Activated CD4-positive, alpha-beta T cell treated with anti-CD3 and anti-CD28 coated beads, Interleukin-2, amount 10 ng/mL, durations not matched to agents 24 days and 14 days (primary cell): ENCODE data around the gene ATM. TPM values are rescaled to one million over a fixed set of nuclear protein-coding genes. Genes with fewer than 3 reads are reported as not detected.
"Not testable (repeated sequence)": the region's sequence is repeated elsewhere in the genome, so short reads cannot be mapped to it uniquely, and the experiment has no call there.

ENCODE experiments used
- DNase-seq: peaks from one replicate; pipeline ENCODE4 v3.0.0; 2022
- H3K27ac Mint-ChIP-seq: one replicate; pipeline ENCODE4 v1.8.0; 2022; ENCODE audit warnings: mild to moderate bottlenecking, mixed read lengths
- H3K27me3 Mint-ChIP-seq: one replicate; pipeline ENCODE4 v1.8.0; 2022; ENCODE audit warnings: mixed read lengths
- H3K36me3 Mint-ChIP-seq: one replicate; pipeline ENCODE4 v1.8.0; 2022; ENCODE audit warnings: low read depth, mild to moderate bottlenecking, mixed read lengths
- H3K4me1 Mint-ChIP-seq: one replicate; pipeline ENCODE4 v1.8.0; 2021; ENCODE audit warnings: mixed read lengths
- H3K4me3 Mint-ChIP-seq: one replicate; pipeline ENCODE4 v1.8.0; 2022; ENCODE audit warnings: mild to moderate bottlenecking, moderate library complexity, mixed read lengths
- H3K9me3 Mint-ChIP-seq: one replicate; pipeline ENCODE4 v1.8.0; 2021; ENCODE audit warnings: mixed read lengths
- intact Hi-C: fragments of 100-400 bp; cut with micrococcal nuclease; formaldehyde crosslinking; loops from one replicate; pipeline ENCODE4 v1.15.1; 2023
- total RNA-seq: library from RNA; stranded (reverse); gene quantifications from 2 replicates; pipeline ENCODE4 v1.2.3, GENCODE V29; 2022

ATM gene
- total RNA-seq, 1 donor from 2014 or later = 42.5 TPM

DNA sequence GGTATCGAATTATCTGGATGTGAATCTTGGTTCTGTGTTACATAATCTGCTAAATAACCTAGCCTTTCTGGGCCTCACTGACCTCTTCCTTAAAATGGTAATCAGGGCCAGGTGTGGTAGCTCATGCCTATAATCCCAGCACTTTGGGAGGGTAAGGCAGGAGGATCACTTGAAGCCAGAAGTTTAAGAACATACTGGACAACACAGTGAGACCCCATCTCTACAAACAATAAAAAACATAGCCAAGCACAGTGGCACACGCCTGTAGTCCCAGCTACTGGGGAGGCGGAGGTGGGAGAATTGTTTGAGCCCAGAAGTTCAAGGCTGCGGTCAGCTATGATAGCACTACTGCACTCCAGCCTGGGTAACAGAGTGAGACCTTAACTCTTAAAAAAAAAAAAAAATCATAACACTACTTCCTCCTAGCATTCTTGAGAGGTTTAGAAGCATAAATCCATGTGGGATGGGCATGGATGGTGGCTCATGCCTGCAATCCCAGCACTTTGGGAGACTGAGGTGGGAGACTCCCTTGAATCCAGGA is 171.9 kb downstream of the ATM start:
- intact Hi-C loops = no loop called here
- H3K4me3 Mint-ChIP-seq = no peak overlapping the region
- H3K4me1 Mint-ChIP-seq = no peaks in the 10 kb centered on the region
- H3K9me3 Mint-ChIP-seq = no peaks in the 10 kb centered on the region
- H3K27ac Mint-ChIP-seq = no peak overlapping the region
- no peaks in the 10 kb centered on the region for H3K27me3 Mint-ChIP-seq
- H3K36me3 Mint-ChIP-seq = no peaks in the 10 kb centered on the region
- no peak for DNase-seq

DNA sequence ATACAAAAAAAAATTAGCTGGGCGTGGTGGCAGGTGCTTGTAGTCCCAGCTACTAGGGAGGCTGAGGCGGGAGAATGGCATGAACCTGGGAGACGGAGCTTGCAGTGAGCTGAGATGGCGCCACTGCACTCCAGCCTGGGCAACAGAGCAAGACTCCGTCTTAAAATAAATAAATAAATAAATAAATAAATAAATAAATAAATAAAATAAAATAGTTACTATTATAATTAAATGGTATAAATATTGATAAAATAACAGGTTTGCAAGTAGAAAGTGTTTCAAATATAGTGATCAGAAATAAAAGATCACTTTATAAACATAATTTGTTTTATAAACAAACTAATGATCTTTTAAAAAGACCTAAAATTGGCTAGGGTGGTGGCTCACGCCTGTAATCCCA is 173.8 kb downstream of the ATM start:
- H3K4me3 Mint-ChIP-seq, H3K36me3 Mint-ChIP-seq: not testable (repeated sequence)

DNA sequence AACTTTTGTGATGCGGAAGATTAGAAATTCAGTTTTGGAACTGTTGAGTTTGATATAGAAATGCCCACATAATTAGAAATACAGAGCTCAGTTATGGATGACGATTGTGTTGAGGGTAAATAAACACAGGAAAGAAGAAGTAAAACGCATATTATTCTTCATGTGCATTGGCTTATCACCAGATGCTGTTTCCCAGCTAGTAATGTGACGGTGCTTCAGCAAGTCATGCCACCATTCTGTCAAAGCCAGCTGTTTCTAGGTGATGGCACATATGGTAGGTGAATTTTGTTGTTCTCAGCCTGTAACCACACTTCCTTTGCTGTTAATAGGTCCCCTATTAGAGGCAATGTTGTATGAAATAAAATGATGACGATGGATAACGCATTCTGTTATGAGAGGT is 175.6 kb downstream of the ATM start:
- no peaks in the 10 kb centered on the region for H3K9me3 Mint-ChIP-seq
- DNase-seq = no peak
- H3K27ac Mint-ChIP-seq = no peak overlapping the region
- intact Hi-C loops = no loop called here
- H3K36me3 Mint-ChIP-seq = no peaks in the 10 kb centered on the region
- no peaks in the 10 kb centered on the region for H3K4me1 Mint-ChIP-seq
- H3K27me3 Mint-ChIP-seq = no peaks in the 10 kb centered on the region
- H3K4me3 Mint-ChIP-seq = no peak overlapping the region

More for the DNA sequence above, 173.8 kb downstream of the ATM start:
- intact Hi-C loops, H3K9me3 Mint-ChIP-seq, H3K27me3 Mint-ChIP-seq, H3K4me1 Mint-ChIP-seq, H3K27ac Mint-ChIP-seq, DNase-seq: not testable (repeated sequence)

DNA sequence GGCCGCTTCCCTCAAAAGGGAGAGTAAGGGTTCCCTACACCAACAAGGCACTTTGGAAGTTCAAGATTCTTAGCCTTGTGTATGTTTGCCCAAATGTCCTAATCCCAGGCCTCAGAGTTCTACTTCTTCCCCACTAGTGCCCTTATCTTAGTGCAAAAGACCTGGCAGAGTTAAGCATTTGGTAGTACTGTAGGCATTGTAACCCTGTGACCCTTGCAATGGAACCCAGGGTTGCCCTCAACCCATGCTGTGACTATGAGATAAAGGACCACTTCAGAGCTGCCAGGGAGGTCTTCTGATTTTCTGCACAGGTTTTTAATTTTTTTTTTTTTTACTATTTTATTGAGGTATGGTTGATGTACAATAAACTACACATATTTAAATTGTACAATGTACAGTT is 179.4 kb downstream of the ATM start:
- Mint-ChIP-seq H3K27ac (no peak overlapping the region), H3K9me3 (no peaks in the 10 kb centered on the region), H3K36me3 (no peaks in the 10 kb centered on the region), H3K4me3 (no peak overlapping the region), H3K27me3 (no peaks in the 10 kb centered on the region), H3K4me1 (no peaks in the 10 kb centered on the region)
- DNase-seq = no peak
- intact Hi-C loops = no loop called here

DNA sequence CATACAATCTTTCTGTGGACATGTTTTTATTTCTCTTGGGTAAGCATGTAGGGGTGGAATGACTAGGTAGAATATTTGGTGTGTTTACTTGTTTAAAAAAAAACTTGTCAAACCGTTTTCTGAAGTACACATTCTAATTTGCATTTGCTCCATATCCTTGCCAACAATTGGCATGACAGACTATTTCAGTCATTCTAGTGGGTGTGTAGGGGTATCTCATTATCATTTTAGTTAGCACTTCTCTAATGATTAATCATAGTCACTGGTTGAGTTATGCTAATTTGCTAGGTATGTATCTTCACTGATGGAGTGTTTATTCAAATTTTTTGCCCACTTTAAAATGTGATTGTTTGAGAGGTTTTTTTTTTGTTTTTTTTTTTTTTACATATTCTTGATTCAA is 180.2 kb downstream of the ATM start:
- intact Hi-C loops = no loop called here
- Mint-ChIP-seq H3K27ac (no peak overlapping the region), H3K27me3 (no peaks in the 10 kb centered on the region), H3K4me1 (no peaks in the 10 kb centered on the region), H3K4me3 (no peak overlapping the region), H3K36me3 (no peaks in the 10 kb centered on the region), H3K9me3 (no peaks in the 10 kb centered on the region)
- DNase-seq = no peak

DNA sequence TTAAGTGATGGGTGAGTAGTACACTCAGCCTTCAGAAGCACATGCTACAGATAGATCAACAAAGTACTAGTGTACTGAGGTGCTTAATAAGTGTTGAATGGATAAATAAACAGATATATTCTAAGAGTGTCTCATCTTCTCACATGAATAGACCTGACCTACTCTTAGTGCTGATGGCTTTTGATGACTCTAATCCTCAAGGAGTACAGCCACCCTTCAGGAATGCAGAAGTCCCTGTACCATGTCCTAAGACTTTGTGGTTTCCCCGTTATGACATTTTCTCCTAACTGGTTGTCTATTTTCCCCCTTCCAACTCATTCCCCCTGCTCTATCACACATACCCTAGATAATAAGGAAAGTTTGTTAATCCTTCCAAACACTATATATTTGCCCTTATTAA is 182.8 kb downstream of the ATM start:
- Mint-ChIP-seq H3K4me1 (no peaks in the 10 kb centered on the region), H3K27me3 (no peaks in the 10 kb centered on the region), H3K4me3 (no peak overlapping the region), H3K9me3 (no peaks in the 10 kb centered on the region), H3K27ac (no peak overlapping the region), H3K36me3 (no peaks in the 10 kb centered on the region)
- DNase-seq = no peak
- intact Hi-C loops = no loop called here

DNA sequence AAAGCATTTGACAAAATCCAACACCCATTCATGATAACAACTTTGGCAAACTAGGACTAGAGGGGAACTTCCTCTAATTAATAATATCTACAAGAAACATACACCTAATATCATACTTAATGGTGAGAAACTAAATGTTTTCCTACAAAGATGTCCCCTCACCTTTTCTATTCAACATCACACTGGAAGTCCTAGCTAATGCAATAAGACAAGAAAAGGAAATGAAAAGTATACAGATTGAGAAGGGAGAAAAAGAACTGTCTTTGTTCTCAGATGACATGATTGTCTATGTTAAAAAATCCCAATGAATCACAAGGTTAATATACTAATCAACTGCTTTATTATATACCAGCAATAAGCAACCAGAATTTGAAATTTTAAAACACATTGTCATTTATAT is 192.1 kb downstream of the ATM start:
- DNase-seq = no peak
- Mint-ChIP-seq H3K4me1 (no peaks in the 10 kb centered on the region), H3K27me3 (peaks cover 3% of the 10 kb centered on the region), H3K36me3 (no peaks in the 10 kb centered on the region), H3K4me3 (no peak overlapping the region), H3K9me3 (no peaks in the 10 kb centered on the region), H3K27ac (no peak overlapping the region)
- intact Hi-C loops = no loop called here

DNA sequence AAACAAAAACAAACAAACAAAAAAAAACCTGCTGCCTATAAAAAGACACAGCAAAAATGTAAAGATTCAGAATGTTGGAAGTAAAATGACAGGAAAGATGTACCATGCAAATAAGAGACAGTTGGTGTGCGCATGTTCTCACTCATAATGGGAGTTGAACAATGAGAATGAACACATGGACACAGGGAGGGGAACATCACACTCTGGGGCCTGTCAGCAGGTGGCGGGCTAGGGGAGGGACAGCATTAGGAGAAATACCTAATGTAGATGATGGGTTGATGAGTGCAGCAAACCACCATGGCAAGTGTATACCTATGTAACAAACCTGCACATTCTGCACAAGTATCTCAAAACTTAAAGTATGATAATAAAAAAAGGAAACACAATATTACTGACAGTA is 194.7 kb downstream of the ATM start:
- H3K4me1 Mint-ChIP-seq, H3K27me3 Mint-ChIP-seq, H3K27ac Mint-ChIP-seq, H3K9me3 Mint-ChIP-seq, H3K4me3 Mint-ChIP-seq, H3K36me3 Mint-ChIP-seq: not testable (repeated sequence)
- DNase-seq = peak; percentile 73
- intact Hi-C loops = loop anchor here (1.0 kb wide), 1 partner anchor 231 kb away; no protein-coding TSS in a partner anchor

Other genes with a start within 250 kb of the ATM start
- gene CUL5, start 214.2 kb upstream of the ATM start, total RNA-seq = 38.0 and 40.1 TPM in 2 replicates
- 65.0 and 65.9 TPM in 2 replicates for gene ACAT1, start 101.5 kb upstream of the ATM start, total RNA-seq
- gene NPAT, start 429 bp upstream of the ATM start, total RNA-seq = 29.3 and 29.8 TPM in 2 replicates
- gene C11orf65, start 244.5 kb downstream of the ATM start, total RNA-seq = 0.30 and 0.40 TPM in 2 replicates